Fibroblast of mammary gland (primary cell): Measurements from ENCODE around the gene IL1RL1.

Source experiments
- DNase-seq: peaks from one replicate; pipeline ENCODE4 v3.0.0-alpha.2; 2010; ENCODE audit warnings: low read depth
- H3K4me3 ChIP-seq: 2 replicates; pipeline ENCODE4 v1.5.1; 2011; ENCODE audit warnings: low read depth, mild to moderate bottlenecking, low read length, moderate library complexity; ENCODE audit not compliant: control insufficient read depth
- TF ChIP-seq, protein P1 (sequence below): conservative IDR thresholded peaks from 2 replicates; pipeline ENCODE4 v1.5.1; 2011; ENCODE audit warnings: low read depth, low read length, inconsistent platforms; ENCODE audit not compliant: control insufficient read depth, insufficient read depth

IL1RL1 gene

DNA sequence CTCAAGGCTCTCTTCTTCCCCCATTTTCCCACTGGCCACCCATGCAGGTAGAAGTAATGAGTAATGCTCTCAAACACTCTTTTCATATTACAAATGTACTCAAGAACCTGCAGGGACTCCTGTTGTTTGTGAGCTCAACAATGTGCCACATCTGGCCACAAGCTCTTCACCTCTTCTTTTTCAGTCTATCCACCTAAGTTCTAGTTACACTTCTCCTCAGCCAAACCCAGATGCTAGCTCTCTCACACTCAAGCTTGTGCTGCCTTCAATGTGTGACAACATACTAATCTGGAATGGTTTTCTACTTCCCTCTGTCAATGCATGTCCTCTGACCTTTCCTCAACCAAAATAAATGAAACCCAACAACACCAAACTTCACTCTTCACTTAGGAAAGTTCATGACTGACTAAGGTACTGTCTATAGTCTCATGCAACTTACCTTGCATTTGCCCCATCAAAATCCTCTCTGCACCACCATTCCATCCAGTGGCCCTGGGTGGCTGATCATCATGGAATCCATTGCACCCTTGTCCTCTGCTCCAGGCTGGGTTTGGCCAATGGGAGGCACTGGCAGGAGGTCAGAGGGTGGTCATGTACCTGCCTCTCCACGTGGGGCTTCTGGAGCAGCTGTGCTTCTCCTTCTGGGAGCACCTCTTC lies 38.9 kb downstream of the IL1RL1 start:
- TF ChIP-seq, protein P1, sequence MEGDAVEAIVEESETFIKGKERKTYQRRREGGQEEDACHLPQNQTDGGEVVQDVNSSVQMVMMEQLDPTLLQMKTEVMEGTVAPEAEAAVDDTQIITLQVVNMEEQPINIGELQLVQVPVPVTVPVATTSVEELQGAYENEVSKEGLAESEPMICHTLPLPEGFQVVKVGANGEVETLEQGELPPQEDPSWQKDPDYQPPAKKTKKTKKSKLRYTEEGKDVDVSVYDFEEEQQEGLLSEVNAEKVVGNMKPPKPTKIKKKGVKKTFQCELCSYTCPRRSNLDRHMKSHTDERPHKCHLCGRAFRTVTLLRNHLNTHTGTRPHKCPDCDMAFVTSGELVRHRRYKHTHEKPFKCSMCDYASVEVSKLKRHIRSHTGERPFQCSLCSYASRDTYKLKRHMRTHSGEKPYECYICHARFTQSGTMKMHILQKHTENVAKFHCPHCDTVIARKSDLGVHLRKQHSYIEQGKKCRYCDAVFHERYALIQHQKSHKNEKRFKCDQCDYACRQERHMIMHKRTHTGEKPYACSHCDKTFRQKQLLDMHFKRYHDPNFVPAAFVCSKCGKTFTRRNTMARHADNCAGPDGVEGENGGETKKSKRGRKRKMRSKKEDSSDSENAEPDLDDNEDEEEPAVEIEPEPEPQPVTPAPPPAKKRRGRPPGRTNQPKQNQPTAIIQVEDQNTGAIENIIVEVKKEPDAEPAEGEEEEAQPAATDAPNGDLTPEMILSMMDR: no peak
- DNase-seq: no peak
- no peak overlapping the region for H3K4me3 ChIP-seq

DNA sequence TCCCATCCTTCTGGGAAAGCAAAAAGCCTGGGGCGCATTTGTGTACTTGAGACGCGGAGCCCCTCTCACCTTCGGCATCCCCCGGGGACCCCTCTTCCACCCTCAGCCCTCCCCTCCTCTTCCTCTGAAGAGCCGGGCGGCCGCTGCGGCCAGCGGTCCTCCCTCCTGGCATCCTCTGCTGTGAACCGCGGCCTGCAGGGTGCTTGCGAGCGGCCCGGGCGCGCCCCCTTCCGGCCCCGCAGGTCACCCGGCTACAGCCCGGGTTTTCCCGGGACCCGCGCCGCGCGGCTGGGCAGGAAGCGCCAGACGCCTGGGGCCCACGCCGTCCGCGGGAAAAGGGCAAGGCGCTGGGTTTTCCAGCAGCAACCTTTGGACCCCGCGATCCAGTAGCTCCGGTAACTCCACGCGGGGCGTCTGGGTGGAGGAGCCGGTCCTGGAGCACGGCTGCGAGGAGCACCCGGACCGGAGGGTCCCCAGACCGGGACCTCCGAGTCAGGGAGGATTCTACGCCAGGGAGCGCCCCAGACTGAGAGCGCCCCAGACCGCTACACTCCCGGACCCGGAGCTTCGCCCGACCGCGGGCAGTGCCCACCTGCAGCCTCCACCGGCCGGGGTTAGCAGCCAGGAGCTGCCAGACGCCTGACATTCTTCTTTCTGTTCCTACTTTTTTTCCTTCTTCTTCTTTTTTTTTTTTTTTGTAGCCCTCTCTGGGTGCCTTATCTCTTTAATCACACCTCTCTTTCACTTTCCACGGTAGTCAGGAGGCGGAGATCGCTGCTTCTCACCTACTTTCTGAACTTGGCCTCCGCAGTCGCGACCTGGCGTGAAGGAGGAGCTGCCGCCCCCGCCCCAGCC lies 44.4 kb downstream of the IL1RL1 start, which contains the start of gene IL18R1:
TSS of gene IL18R1 (plus strand) at position 271 of the 855 bp plus-strand sequence. CDS start 6,865 bp downstream, outside the sequence.
- peak; percentile 59 for DNase-seq
- TF ChIP-seq, protein P1: peak; percentile 44
- peak within 1 kb of the TSS; percentile 71 for H3K4me3 ChIP-seq

DNA sequence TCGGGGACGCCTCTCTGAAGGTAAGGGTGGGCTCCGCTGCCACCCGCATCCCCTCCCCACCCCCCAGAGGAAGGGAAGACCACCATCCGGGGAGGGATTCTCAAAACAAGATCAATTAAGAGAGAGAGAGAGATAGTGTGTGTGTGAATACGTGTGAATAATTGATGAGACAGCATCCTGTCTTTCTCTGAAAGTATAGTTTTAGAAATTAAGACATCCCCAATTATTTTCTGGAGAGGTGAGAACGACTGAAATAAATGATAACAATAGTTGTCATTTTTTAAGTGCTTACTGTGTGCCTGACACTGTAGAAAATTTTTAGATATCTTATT lies 45.0 kb downstream of the IL1RL1 start:
- peak overlapping the region; percentile 71 for H3K4me3 ChIP-seq
- TF ChIP-seq, protein P1: no peak

DNA sequence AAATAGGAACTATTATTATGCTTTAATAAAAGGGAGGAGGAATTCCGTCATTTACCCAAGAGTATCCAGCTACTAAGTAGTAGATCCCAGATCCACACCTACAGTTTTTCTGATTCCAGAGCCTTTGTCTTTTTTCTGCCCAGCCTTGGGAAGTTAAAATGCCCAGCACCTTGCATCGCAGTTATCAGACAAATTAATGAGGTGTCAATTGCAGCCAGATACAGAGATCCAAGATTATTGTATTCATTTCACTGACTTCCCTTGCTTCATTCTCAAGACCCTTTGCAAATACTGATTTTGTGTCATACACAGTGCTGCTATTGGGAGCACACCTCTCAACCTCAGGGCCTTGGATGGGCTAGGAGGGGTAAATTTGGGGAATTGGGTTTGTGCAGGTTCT lies 45.4 kb downstream of the IL1RL1 start:
- no peak overlapping the region for H3K4me3 ChIP-seq
- TF ChIP-seq, protein P1: no peak
- no peak for DNase-seq

More for the DNA sequence above, 45.0 kb downstream of the IL1RL1 start:
- no peak for DNase-seq

DNA sequence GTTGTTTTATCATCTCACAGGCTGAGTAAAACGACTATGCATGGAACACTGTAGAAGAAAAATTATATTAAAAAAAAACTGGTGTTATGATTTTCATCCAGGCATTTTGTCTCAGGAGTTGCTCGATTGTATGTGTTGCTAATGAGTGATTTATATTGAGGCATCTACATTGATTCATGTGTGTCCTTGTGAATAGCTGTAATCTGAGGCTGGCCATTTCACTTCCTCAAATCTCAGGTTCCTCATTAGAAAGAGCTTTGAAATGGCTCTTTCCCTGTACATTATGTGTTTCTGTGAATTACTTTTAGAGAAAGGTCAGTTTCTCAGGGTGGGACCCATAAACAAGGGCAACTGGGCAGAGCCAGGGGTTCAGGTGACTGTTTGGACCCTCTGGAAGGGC lies 46.6 kb downstream of the IL1RL1 start:
- TF ChIP-seq, protein P1: no peak
- DNase-seq: no peak
- no peak overlapping the region for H3K4me3 ChIP-seq

DNA sequence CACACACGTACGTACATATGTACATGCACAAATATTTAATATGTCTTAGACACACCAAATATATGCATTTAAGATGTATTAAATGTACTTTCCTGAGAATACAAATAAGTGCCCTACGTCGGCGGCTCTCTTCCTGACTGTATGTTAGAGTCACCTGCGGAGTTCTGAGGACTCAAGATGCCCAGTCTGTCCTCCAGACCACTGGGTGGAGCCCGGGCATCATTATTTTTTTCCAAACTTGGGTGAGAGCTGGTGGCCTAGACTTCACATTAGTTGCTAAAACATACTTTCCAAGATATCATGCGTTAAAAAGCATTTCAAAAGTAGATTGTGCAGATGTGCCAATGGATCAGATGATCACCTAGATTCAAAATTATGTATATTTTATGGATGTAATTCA lies 47.1 kb downstream of the IL1RL1 start:
- no peak overlapping the region for H3K4me3 ChIP-seq
- TF ChIP-seq, protein P1: no peak
- DNase-seq: no peak
